ENCODE results near the gene CCDC159.
"Not testable (repeated sequence)": the region's sequence is repeated elsewhere in the genome, so short reads cannot be mapped to it uniquely, and the experiment has no call there.

CCDC159 gene

DNA sequence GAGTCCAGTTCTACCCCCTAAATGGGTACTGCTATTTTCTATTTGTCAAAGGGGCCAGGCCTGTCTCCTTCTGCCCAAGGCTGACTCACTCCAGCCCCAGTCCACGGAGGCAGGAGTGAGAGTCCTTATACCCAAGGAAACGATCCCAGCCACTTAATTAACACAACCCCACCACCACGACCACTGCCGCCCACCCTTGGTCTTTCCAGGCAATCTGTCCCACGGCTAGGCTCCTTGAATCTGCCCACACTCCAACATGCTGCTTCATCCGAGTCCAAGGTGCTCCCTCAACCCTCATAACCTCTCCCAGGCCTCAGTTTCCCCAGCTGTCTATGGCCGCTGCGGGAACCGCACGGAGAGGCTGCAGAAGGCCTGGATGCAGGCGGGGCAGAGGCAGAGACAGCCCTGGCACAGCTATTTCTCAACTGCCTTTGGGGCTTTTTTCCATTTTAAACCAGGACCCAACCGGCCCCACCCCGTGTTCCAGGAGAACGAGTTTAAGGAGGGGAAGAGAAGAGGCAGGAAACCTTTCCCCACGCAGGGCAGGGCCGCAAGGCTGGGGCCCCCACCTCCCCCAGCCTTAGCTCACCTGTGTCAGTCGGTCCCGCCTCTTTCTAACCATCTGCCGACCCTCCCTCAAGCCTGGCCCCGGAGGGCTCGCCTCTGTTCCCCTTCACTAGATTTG, 7.6 kb upstream of the CCDC159 start:
- DNase-seq: no peak

GRCh38 chr19:11339254-11340098, 6.8 kb upstream of the CCDC159 start, which contains the start of gene RAB3D:
Gene RAB3D (minus strand): TSS chr19:11339657. CDS start chr19:11337399, 2,258 bp downstream.
- peak; percentile 89 for DNase-seq

- not testable (repeated sequence) for DNase-seq
These were observed 6.2 kb upstream of the CCDC159 start for GRCh38 chr19:11340099-11340467.

DNA sequence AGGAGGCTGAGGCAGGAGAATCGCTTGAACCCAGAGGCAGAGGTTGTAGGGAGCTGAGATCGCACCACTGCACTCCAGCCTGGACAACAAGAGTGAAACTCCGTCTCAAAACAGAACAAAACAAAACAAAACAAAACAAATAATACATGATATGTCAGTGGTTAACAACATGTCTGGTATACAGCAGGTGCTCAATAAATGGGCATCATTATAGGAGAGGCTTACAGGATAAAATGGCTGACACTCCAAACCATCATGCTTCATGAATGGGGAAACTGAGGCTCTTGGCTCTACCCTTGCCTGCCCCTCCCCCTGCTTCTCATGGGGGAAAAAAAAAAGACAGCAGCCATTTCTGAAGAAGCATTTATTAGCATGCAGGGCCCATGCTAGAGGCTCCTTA, 3.9 kb upstream of the CCDC159 start:
- no peak for DNase-seq

DNA sequence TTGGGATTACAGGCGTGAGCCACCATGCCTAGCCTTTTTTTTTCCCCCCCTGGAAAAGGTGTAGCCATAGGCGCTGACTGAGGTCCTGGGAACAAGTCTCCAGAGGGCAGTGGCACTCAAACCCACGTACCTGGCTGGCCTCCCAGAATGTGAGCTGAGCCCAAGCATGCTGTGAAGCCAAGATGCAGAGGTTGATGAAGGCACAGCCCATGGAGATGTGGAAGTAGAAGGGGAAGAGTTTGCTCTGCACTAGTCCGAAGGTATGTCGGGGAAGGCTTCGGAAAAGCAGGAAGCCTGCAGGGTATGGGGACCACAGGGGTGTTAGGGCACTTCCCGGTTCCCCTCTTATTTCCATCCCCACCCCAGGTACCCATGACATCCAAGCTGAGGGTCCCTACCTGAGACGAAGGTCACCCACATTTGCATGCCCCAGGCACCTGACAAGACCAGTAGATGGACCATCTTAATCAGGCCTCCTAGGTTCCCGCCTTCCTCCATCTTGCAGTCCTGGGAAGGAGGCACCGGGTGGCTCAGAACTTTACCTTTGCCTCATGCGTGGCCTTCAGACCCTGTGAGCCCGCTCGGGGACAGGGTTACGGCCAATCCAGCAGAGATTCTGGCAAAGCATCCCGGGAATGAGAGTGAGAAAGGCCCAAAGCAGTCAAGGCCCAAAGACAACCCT, 1.1 kb upstream of the CCDC159 start:
- no peak for DNase-seq

DNA sequence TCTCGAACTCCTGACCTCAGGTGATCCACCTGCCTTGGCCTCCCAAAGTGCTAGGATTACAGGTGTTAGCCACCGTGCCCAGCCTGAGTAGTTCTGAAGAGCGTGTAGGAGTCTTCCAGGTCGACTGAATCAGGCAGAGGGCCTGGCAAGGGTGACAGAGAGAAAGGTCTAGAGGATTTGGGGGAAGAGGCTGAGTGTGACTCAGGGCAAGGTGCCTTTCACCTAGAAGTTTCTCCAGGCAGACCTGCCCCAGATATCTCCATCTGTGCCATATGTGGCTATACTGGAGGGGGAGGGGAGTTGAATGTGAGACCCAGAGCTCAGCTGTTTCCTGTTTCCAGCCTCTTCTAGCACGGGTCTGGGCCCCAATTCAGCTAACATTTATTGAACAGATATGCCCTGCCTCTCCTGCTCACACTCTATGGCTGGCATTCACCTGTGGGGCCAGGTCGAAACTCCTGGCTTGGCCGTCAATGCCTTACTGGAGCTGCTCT, 1.3 kb downstream of the CCDC159 start:
- no peak for DNase-seq

- DNase-seq: no peak
These were observed 2.9 kb downstream of the CCDC159 start for GRCh38 chr19:11349171-11349570.

- not testable (repeated sequence) for DNase-seq
These were observed 7.8 kb downstream of the CCDC159 start for GRCh38 chr19:11354102-11354501.

GRCh38 chr19:11355160-11356073, 9.1 kb downstream of the CCDC159 start, which contains the start of gene PLPPR2:
Gene PLPPR2 (plus strand): TSS chr19:11355432. CDS start chr19:11357674, 2,242 bp downstream.
- peak; percentile 85 for DNase-seq

GRCh38 chr19:11356074-11356397, 9.7 kb downstream of the CCDC159 start:
- DNase-seq: no peak

DNA sequence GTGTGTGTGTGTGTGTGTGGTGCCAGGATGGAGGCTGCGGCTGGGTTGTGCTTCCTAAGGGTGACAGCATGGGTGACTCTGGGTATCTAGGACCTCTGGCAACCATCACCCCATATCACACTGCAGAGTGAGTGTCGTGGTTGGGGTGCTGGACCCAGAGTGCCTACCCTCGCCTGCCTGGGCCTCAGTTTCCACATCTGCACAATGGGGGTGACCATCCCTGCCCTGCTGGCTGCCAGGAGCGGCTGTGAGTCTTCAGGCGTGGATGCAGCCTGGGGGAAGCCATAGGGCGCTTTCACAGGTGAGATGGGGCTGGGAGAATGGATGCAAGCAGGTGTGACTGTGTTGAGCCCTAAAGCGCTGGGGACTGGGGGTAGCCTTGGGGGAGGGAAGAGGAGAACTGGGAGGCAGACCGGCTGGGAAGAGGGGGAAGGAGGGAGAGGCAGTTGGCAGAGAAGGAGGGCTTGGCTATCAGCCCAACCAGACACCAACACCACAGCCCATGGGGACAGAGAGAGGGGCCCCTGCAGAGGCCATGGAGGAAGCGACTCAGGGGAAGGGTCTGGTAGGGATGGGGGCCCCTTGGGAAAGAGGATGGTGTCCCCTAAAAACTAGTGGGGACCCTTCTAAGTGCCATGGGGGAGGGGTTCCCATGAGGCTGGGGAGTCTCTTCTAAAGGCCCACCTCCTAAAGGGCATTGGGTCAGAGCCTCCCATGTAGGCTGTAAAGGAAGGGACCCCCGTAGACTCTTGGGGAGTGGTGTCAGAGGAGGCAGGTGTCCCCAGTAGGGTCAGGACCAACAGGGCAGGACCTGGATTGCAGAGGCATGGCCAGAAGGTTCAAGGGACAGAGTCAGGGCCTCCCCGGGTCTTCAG, 10.6 kb downstream of the CCDC159 start:
- DNase-seq: no peak

- no peak for DNase-seq
These were observed 13.1 kb downstream of the CCDC159 start for GRCh38 chr19:11359421-11359820.

DNA sequence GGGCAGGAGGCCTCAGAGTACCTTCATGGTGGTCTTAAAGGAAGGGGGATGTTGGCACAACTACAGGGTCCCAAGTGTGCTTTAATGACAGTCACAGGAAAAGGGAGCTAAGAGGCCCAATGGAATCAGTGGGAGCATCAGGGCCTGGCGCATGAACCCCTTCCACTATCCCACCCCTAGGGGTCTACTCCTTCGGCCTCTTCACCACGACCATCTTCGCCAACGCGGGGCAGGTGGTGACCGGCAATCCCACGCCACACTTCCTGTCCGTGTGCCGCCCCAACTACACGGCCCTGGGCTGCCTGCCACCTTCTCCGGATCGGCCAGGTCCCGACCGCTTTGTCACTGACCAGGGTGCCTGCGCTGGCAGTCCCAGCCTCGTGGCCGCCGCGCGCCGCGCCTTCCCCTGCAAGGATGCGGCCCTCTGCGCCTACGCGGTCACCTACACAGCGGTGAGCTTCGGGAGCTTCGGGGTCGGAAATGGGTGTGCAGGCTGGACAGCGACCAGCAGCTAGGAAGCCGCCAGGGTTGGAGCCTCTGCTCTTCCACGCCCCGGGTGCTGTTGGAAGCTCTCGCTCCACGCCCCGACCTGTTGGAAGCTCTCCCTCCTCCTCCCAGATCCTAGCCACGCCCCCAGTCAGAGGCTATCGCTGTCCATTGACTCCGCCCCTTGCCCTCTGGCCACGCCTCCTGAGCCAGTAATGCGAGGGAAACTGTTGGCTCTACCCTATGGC, 14.9 kb downstream of the CCDC159 start:
- DNase-seq: no peak

- DNase-seq: no peak
These were observed 15.7 kb downstream of the CCDC159 start for GRCh38 chr19:11361771-11362731.

DNA sequence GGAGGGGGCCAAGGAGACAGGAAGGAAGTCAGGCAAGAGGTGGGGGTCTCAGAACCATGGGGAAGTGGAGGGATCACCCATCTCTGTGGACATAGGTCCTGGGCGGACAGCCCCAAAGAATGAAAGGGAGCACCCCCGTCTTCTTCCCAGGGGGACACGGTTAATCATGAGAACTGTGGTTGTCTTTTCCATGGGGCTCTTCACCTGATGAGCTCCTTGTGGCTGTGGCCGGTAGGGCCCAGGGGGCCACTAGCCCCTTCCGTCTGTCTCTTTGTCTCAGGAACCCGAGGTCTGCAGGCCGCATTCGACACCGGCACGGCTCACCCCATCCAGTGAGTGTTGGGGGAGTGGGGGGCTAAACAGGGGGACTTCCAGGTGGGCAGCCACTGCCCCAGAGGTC, 17.6 kb downstream of the CCDC159 start:
- DNase-seq: no peak

DNA sequence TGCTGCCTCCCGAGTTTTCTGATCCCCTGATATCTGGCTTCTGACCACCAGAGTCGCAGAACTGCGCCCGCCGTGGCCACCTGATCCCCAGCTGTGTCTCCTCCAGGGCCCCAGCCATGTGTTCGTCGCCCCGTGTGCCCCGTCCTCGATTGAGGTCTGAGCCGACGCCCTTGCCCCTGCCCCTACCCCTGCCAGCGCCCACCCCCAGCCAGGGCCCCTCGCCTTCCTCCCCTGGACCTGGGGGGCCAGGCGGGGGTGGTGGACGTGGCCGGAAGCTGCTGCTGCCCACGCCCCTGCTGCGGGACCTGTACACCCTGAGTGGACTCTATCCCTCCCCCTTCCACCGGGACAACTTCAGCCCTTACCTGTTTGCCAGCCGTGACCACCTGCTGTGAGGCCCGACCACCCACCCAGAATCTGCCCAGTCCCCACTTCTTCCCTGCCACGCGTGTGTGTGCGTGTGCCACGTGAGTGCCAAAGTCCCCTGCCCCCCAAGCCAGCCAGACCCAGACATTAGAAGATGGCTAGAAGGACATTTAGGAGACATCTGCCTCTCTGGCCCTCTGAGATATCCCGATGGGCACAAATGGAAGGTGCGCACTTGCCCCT, 18.1 kb downstream of the CCDC159 start:
- no peak for DNase-seq

- DNase-seq: no peak
These were observed 18.6 kb downstream of the CCDC159 start for GRCh38 chr19:11364935-11365334.

DNA sequence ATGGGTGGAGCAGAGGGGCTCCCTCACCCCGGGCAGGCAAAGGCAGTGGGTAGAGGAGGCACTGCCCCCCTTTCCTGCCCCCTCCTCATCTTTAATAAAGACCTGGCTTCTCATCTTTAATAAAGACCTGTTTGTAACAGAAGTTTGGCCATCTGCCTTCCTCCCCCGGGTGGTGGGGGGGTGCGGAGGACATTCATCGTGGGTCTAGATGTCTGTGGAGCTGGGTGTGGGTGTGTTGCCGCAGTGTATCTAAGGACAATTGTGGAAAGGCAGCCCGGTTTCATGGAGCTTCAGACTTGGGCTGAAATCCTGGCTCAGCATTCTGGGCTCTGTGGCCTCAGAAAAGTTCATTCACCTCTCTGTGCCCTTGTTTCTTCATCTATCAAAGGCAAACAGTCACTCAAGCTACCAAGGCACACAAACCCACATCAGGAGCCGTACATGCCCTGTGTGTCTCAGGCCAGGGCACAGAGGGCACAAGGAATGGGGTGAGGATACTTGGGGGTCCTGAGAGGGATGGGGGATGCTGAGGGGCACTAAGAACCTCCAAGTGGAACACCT, 19.3 kb downstream of the CCDC159 start:
- DNase-seq: no peak

DNA sequence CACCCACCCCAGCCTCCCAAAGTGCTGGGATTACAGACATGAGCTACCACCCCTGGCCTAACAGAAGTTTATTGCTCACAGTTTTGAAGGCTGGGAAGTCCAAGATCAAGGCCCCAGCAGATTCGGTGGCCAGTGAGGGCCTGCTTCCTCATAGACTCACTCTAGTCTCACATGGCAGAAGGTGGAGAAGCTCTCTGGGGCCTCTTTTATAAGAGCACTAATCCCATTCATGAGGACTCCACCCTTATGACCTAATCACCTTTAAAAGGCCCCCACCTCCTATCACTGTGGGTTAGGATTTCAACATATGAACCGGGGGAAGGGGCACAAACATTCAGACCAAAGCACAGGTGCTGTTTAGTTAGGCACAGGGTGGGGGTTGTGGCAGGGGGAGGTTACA, 21.2 kb downstream of the CCDC159 start:
- no peak for DNase-seq
